Neural cell (in vitro differentiated cells): ENCODE results near the gene METTL14. TPM values are rescaled to one million over a fixed set of nuclear protein-coding genes. Genes with fewer than 3 reads are reported as not detected.

Source experiments
- H2AFZ ChIP-seq: fragments of 200-600, 300-800 bp; sonication (generic), shearing (Covaris generic); 2 replicates; pipeline ENCODE4 v1.6.0; 2014; ENCODE audit warnings: low read depth, mild to moderate bottlenecking, antibody characterized with exemption, low read length, moderate library complexity
- H3F3A ChIP-seq: fragments of 200-600 bp; shearing (Covaris generic); 2 replicates; pipeline ENCODE4 v1.6.1; 2016; ENCODE audit warnings: mild to moderate bottlenecking, moderate library complexity, mixed read lengths, antibody characterized with exemption, low read length; ENCODE audit not compliant: insufficient read depth, poor library complexity, severe bottlenecking
- H3K27ac ChIP-seq: fragments of 200-600, 300-800 bp; sonication (generic), shearing (Covaris generic); 2 replicates; pipeline ENCODE4 v1.5.1; 2014; ENCODE audit warnings: mild to moderate bottlenecking, low read length, moderate library complexity
- H3K27me3 ChIP-seq: fragments of 300-800, 200-600 bp; sonication (generic), shearing (Covaris generic); 2 replicates; pipeline ENCODE4 v1.6.0; 2014; ENCODE audit warnings: mild to moderate bottlenecking, low read depth, low read length, moderate library complexity; ENCODE audit not compliant: insufficient read depth
- H3K36me3 ChIP-seq: fragments of 300-800, 200-600 bp; sonication (generic), shearing (Covaris generic); 2 replicates; pipeline ENCODE4 v1.5.1; 2014; ENCODE audit warnings: mild to moderate bottlenecking, antibody characterized with exemption, low read length, moderate library complexity; ENCODE audit not compliant: insufficient read depth
- H3K4me2 ChIP-seq: fragments of 300-800, 200-600 bp; sonication (generic), shearing (Covaris generic); 2 replicates; pipeline ENCODE4 v1.6.0; 2014; ENCODE audit warnings: mild to moderate bottlenecking, low read length
- H3K4me3 ChIP-seq: fragments of 300-800, 200-600 bp; sonication (generic), shearing (Covaris generic); 2 replicates; pipeline ENCODE4 v1.5.1; 2014; ENCODE audit warnings: mild to moderate bottlenecking, low read length, moderate library complexity
- H3K79me2 ChIP-seq: fragments of 200-600 bp; shearing (Covaris generic); replicated peaks from 2 replicates; pipeline ENCODE4 v1.6.0; 2014; ENCODE audit warnings: mild to moderate bottlenecking, low read length, moderate library complexity; ENCODE audit not compliant: insufficient read depth
- H3K9ac ChIP-seq: fragments of 300-800, 200-600 bp; sonication (generic), shearing (Covaris generic); 2 replicates; pipeline ENCODE4 v1.6.1; 2016; ENCODE audit warnings: mild to moderate bottlenecking, low read length, mixed read lengths
- H3K9me2 ChIP-seq: fragments of 200-600 bp; shearing (Covaris generic); 2 replicates; pipeline ENCODE4 v1.6.1; 2016; ENCODE audit warnings: mild to moderate bottlenecking, low read length, mixed read lengths; ENCODE audit not compliant: insufficient read depth
- H3K9me3 ChIP-seq: fragments of 200-600, 300-800 bp; sonication (generic), shearing (Covaris generic); 2 replicates; pipeline ENCODE4 v1.6.1; 2016; ENCODE audit warnings: mild to moderate bottlenecking, mixed run types, low read length, moderate library complexity, mixed read lengths
- H4K20me1 ChIP-seq: fragments of 200-600 bp; shearing (Covaris generic); 2 replicates; pipeline ENCODE4 v1.6.1; 2016; ENCODE audit warnings: mild to moderate bottlenecking, mixed run types; ENCODE audit not compliant: insufficient read depth
- EP300 ChIP-seq: fragments of 450-650 bp; conservative IDR thresholded peaks from 2 replicates; pipeline ENCODE4 v1.6.1; 2014; ENCODE audit warnings: antibody characterized with exemption, mild to moderate bottlenecking, moderate library complexity; ENCODE audit not compliant: poor library complexity, severe bottlenecking
- EZH2 ChIP-seq: fragments of 200-600, 300-800 bp; shearing (Covaris generic), sonication (generic); IDR thresholded peaks from 2 replicates; pipeline ENCODE4 v1.6.1; 2014; ENCODE audit warnings: antibody characterized with exemption, low read length, borderline replicate concordance, mild to moderate bottlenecking; ENCODE audit not compliant: insufficient read depth, poor library complexity, severe bottlenecking
- MXI1 ChIP-seq: fragments of 450-650 bp; conservative IDR thresholded peaks from 2 replicates; pipeline ENCODE4 v1.6.1; 2014; ENCODE audit warnings: antibody characterized with exemption, mild to moderate bottlenecking; ENCODE audit not compliant: poor library complexity, severe bottlenecking
- POLR2AphosphoS5 ChIP-seq: IDR thresholded peaks from 2 replicates; pipeline ENCODE4 v1.6.1; 2012
- RAD21 ChIP-seq: fragments of 450-650 bp; conservative IDR thresholded peaks from 2 replicates; pipeline ENCODE4 v1.6.1; 2014; ENCODE audit warnings: antibody characterized with exemption, mild to moderate bottlenecking, moderate library complexity
- SMC3 ChIP-seq: fragments of 450-650 bp; conservative IDR thresholded peaks from 2 replicates; pipeline ENCODE4 v1.6.1; 2014; ENCODE audit warnings: antibody characterized with exemption, mild to moderate bottlenecking, moderate library complexity; ENCODE audit not compliant: poor library complexity
- TAF1 ChIP-seq: IDR thresholded peaks from 2 replicates; pipeline ENCODE4 v1.6.1; 2012; ENCODE audit warnings: low read depth
- polyA plus RNA-seq: library from polyadenylated mRNA; depleted of rRNA; stranded (reverse); fragments of >200 nt; gene quantifications from 2 replicates; pipeline ENCODE4 v1.2.3, GENCODE V29; 2014
- TF ChIP-seq, protein P1 (sequence below): IDR thresholded peaks from 2 replicates; pipeline ENCODE4 v1.6.1; 2012; ENCODE audit warnings: borderline replicate concordance
- TF ChIP-seq, protein P2 (sequence below): fragments of 450-650 bp; IDR thresholded peaks from 2 replicates; pipeline ENCODE4 v1.5.1; 2014; ENCODE audit warnings: antibody characterized with exemption, mild to moderate bottlenecking, moderate library complexity; ENCODE audit not compliant: poor library complexity, severe bottlenecking

METTL14 gene
- polyA plus RNA-seq, 1 donor from 2014 or later: 18.8 TPM

DNA sequence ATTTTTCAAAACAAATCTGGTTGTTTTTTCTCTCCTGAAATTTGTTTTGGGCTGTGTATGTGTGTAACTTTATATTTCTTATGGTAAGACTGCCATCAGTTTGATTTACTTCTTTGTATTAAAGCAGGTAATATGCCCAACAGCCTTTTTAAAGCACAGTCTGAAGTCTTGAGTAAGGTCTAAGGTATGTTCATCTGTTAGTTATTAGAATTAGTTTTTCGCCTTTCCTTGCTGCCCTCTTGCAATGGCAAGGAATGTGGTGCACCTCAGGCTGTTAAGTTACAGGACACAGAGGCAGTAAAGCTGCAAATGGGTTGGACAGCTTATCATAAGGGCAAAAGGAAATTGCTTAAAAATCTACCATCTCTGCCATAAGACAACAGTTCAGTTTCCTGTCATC is 71.8 kb downstream of the METTL14 start:
- no peak for TF ChIP-seq MXI1
- no peak for TF ChIP-seq POLR2AphosphoS5
- TF ChIP-seq EZH2: no peak
- TF ChIP-seq TAF1: no peak
- TF ChIP-seq, protein P1, sequence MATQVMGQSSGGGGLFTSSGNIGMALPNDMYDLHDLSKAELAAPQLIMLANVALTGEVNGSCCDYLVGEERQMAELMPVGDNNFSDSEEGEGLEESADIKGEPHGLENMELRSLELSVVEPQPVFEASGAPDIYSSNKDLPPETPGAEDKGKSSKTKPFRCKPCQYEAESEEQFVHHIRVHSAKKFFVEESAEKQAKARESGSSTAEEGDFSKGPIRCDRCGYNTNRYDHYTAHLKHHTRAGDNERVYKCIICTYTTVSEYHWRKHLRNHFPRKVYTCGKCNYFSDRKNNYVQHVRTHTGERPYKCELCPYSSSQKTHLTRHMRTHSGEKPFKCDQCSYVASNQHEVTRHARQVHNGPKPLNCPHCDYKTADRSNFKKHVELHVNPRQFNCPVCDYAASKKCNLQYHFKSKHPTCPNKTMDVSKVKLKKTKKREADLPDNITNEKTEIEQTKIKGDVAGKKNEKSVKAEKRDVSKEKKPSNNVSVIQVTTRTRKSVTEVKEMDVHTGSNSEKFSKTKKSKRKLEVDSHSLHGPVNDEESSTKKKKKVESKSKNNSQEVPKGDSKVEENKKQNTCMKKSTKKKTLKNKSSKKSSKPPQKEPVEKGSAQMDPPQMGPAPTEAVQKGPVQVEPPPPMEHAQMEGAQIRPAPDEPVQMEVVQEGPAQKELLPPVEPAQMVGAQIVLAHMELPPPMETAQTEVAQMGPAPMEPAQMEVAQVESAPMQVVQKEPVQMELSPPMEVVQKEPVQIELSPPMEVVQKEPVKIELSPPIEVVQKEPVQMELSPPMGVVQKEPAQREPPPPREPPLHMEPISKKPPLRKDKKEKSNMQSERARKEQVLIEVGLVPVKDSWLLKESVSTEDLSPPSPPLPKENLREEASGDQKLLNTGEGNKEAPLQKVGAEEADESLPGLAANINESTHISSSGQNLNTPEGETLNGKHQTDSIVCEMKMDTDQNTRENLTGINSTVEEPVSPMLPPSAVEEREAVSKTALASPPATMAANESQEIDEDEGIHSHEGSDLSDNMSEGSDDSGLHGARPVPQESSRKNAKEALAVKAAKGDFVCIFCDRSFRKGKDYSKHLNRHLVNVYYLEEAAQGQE: no peak
- TF ChIP-seq SMC3: no peak
- no peak for TF ChIP-seq EP300
- TF ChIP-seq RAD21: no peak
- TF ChIP-seq, protein P2, sequence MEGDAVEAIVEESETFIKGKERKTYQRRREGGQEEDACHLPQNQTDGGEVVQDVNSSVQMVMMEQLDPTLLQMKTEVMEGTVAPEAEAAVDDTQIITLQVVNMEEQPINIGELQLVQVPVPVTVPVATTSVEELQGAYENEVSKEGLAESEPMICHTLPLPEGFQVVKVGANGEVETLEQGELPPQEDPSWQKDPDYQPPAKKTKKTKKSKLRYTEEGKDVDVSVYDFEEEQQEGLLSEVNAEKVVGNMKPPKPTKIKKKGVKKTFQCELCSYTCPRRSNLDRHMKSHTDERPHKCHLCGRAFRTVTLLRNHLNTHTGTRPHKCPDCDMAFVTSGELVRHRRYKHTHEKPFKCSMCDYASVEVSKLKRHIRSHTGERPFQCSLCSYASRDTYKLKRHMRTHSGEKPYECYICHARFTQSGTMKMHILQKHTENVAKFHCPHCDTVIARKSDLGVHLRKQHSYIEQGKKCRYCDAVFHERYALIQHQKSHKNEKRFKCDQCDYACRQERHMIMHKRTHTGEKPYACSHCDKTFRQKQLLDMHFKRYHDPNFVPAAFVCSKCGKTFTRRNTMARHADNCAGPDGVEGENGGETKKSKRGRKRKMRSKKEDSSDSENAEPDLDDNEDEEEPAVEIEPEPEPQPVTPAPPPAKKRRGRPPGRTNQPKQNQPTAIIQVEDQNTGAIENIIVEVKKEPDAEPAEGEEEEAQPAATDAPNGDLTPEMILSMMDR: no peak
- Histone ChIP-seq H3K79me2 (no peaks in the 10 kb centered on the region), H3K27ac (no peak overlapping the region), H3K4me2 (no peak overlapping the region), H3K27me3 (no peaks in the 10 kb centered on the region), H3K9me2 (no peaks in the 10 kb centered on the region), H4K20me1 (no peaks in the 10 kb centered on the region), H3F3A (no peaks in the 10 kb centered on the region), H3K4me3 (no peak overlapping the region), H3K9ac (no peak overlapping the region), H3K9me3 (no peaks in the 10 kb centered on the region), H3K36me3 (no peaks in the 10 kb centered on the region), H2AFZ (no peak overlapping the region)

DNA sequence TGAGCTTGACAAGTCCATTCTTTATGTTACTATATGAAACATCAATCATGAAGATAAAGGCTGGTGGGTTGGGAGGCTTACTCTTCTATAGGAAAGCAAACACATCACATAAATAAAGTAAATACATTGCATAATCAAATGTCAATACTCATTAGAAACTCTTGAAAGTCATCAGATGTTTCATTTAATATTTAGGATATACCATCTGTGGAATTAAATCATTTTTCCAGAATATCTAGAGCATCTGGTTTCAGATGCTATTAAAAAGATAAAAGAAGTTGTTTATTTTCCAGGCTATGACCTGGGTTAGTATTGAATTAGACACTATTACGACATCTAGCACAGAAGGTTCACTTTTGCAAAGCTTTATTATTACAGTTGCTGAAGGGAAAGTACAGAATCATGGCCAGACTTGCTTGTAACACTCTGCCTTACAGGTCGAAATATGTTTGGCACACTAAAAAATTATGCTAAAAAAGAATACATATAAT is 72.6 kb downstream of the METTL14 start:
- no peak overlapping the region for H2AFZ ChIP-seq
- H3F3A ChIP-seq: no peaks in the 10 kb centered on the region
- H3K79me2 ChIP-seq: no peaks in the 10 kb centered on the region
- no peaks in the 10 kb centered on the region for H4K20me1 ChIP-seq
- no peak for TF ChIP-seq POLR2AphosphoS5
- no peak for TF ChIP-seq MXI1
- TF ChIP-seq RAD21: no peak
- no peak overlapping the region for H3K4me3 ChIP-seq
- no peak overlapping the region for H3K9ac ChIP-seq
- no peak overlapping the region for H3K27ac ChIP-seq
- no peak overlapping the region for H3K4me2 ChIP-seq
- H3K27me3 ChIP-seq: no peaks in the 10 kb centered on the region
- no peaks in the 10 kb centered on the region for H3K36me3 ChIP-seq
- H3K9me3 ChIP-seq: no peaks in the 10 kb centered on the region
- no peaks in the 10 kb centered on the region for H3K9me2 ChIP-seq

DNA sequence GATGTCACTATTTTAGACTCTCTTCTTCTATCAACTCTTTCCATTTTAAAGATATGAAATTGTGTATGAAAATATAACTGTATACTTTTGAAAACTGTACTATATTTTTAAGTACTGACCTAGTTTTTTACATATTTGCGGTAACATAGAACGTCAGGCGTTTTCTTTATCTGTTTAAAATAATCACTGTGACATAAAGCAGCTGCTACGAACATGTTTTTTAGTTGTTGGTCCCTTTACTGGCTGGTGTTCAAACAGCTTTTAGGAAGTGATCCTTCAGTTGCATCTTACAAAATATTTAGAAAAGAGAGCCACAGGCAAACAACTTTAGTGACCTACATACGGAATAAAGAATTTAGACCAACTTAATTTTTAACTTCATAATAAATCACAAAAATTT is 73.1 kb downstream of the METTL14 start:
- Histone ChIP-seq H2AFZ (no peak overlapping the region), H3K4me3 (no peak overlapping the region), H3K27ac (no peak overlapping the region), H4K20me1 (no peaks in the 10 kb centered on the region), H3K79me2 (no peaks in the 10 kb centered on the region), H3K4me2 (no peak overlapping the region), H3K9ac (no peak overlapping the region), H3K9me3 (no peaks in the 10 kb centered on the region), H3F3A (no peaks in the 10 kb centered on the region), H3K9me2 (no peaks in the 10 kb centered on the region), H3K36me3 (no peaks in the 10 kb centered on the region), H3K27me3 (no peaks in the 10 kb centered on the region)
- TF ChIP-seq SMC3: no peak
- TF ChIP-seq, protein P1: no peak
- TF ChIP-seq, protein P2: no peak
- TF ChIP-seq POLR2AphosphoS5: no peak
- no peak for TF ChIP-seq RAD21
- TF ChIP-seq EP300: no peak
- TF ChIP-seq MXI1: no peak
- TF ChIP-seq EZH2: no peak
- no peak for TF ChIP-seq TAF1
